IMR-90 (cell line): ENCODE data around the gene TRAF6. TPM values are rescaled to one million over a fixed set of nuclear protein-coding genes. Genes with fewer than 3 reads are reported as not detected.

Experiments used
- ATAC-seq: fragments of 200-7000 bp; cut with Tn5 transposase; 2 replicates; pipeline ENCODE4 v1.9.1; 2020; ENCODE audit warnings: low read depth, mild to moderate bottlenecking, moderate library complexity
- BruUV-seq: library from RNA; stranded (reverse); fragments of 400-500 nt; replicated peaks from 2 replicates; lab custom pipeline; 2021; lab: Mats Ljungman, UMichigan
- CTCF ChIA-PET: fragments of 300-600 bp; formaldehyde crosslinking; extraction: SDS; loops from one replicate; lab custom pipeline; 2021; ENCODE audit warnings: antibody characterized with exemption; lab: Yijun Ruan, JAX
- POLR2A ChIA-PET: fragments of 300-600 bp; sonication (Branson Sonifier 250); formaldehyde crosslinking; loops from one replicate; lab custom pipeline; 2022; ENCODE audit warnings: antibody characterized with exemption; ENCODE audit not compliant: unreplicated experiment; lab: Charles Lee
- DNase-seq: peaks from one replicate; pipeline ENCODE4 v3.0.0; 2013
- H2AFZ ChIP-seq: replicated peaks from 2 replicates; pipeline ENCODE3; 2013; ENCODE audit warnings: low read length, mild to moderate bottlenecking; ENCODE audit not compliant: poor library complexity
- H2AK5ac ChIP-seq: 2 replicates; pipeline ENCODE4 v1.6.1; 2013; ENCODE audit warnings: low read depth, low read length, inconsistent platforms
- H2AK9ac ChIP-seq: replicated peaks from 2 replicates; pipeline ENCODE3; 2013; ENCODE audit warnings: mild to moderate bottlenecking, low read depth, low read length, moderate library complexity; ENCODE audit not compliant: poor library complexity
- H2BK120ac ChIP-seq: 2 replicates; pipeline ENCODE4 v1.6.1; 2013; ENCODE audit warnings: low read depth, low read length, inconsistent platforms
- H2BK15ac ChIP-seq: 3 replicates; pipeline ENCODE4 v1.6.1; 2013; ENCODE audit warnings: low read depth, low read length, inconsistent platforms
- H2BK20ac ChIP-seq: 2 replicates; pipeline ENCODE4 v1.6.1; 2013; ENCODE audit warnings: low read depth, mild to moderate bottlenecking, inconsistent platforms, low read length, moderate library complexity
- H2BK5ac ChIP-seq: 2 replicates; pipeline ENCODE4 v1.6.1; 2013; ENCODE audit warnings: mild to moderate bottlenecking, low read depth, low read length, inconsistent platforms; ENCODE audit not compliant: poor library complexity, severe bottlenecking
- H3K14ac ChIP-seq: replicated peaks from 2 replicates; pipeline ENCODE4 v1.6.1; 2013; ENCODE audit warnings: low read depth, low read length, inconsistent platforms
- H3K18ac ChIP-seq: 2 replicates; pipeline ENCODE4 v1.6.1; 2013; ENCODE audit warnings: low read depth, low read length, control low read depth
- H3K23ac ChIP-seq: 2 replicates; pipeline ENCODE4 v1.6.1; 2013; ENCODE audit warnings: low read depth, low read length, inconsistent platforms
- H3K27ac ChIP-seq: 2 replicates; pipeline ENCODE4 v1.5.1; 2013; ENCODE audit warnings: mild to moderate bottlenecking, control low read depth, low read length; ENCODE audit not compliant: insufficient read depth
- H3K27me3 ChIP-seq: 2 replicates; pipeline ENCODE4 v1.6.1; 2013; ENCODE audit warnings: low read length; ENCODE audit not compliant: control insufficient read depth, insufficient read depth
- H3K36me3 ChIP-seq: 2 replicates; pipeline ENCODE4 v1.6.1; 2013; ENCODE audit warnings: low read length, mixed read lengths; ENCODE audit not compliant: control insufficient read depth, insufficient read depth
- H3K4ac ChIP-seq: 2 replicates; pipeline ENCODE4 v1.6.1; 2013; ENCODE audit warnings: low read depth, low read length, inconsistent platforms
- H3K4me1 ChIP-seq: 2 replicates; pipeline ENCODE4 v1.6.1; 2013; ENCODE audit warnings: low read length, mixed read lengths; ENCODE audit not compliant: control insufficient read depth, insufficient read depth
- H3K4me2 ChIP-seq: 2 replicates; pipeline ENCODE4 v1.6.1; 2013; ENCODE audit warnings: low read depth, mild to moderate bottlenecking, control low read depth, low read length, moderate library complexity
- H3K4me3 ChIP-seq: 2 replicates; pipeline ENCODE4 v1.5.1; 2013; ENCODE audit warnings: low read depth, mild to moderate bottlenecking, control low read depth, low read length, moderate library complexity; ENCODE audit not compliant: insufficient read depth
- H3K56ac ChIP-seq: 2 replicates; pipeline ENCODE4 v1.6.1; 2013; ENCODE audit warnings: low read length, inconsistent platforms; ENCODE audit not compliant: insufficient read depth; ENCODE audit errors: extremely low read depth
- H3K79me1 ChIP-seq, 2 experiments: 2 replicates each; pipeline ENCODE4 v1.6.1; 2013; ENCODE audit warnings: low read length in 2 of 2, inconsistent platforms in 1 of 2, low read depth in 1 of 2
- H3K9ac ChIP-seq: 2 replicates; pipeline ENCODE4 v1.6.1; 2013; ENCODE audit warnings: low read depth, low read length, control low read depth
- H3K9me1 ChIP-seq: 2 replicates; pipeline ENCODE4 v1.6.1; 2013; ENCODE audit warnings: low read length, inconsistent platforms; ENCODE audit not compliant: insufficient read depth
- H3K9me3 ChIP-seq: 2 replicates; pipeline ENCODE4 v1.6.1; 2013; ENCODE audit warnings: low read length; ENCODE audit not compliant: control insufficient read depth, insufficient read depth
- H4K20me1 ChIP-seq: 2 replicates; pipeline ENCODE4 v1.6.1; 2013; ENCODE audit warnings: low read length, inconsistent platforms; ENCODE audit not compliant: insufficient read depth
- H4K5ac ChIP-seq: 2 replicates; pipeline ENCODE4 v1.6.1; 2013; ENCODE audit warnings: mild to moderate bottlenecking, low read depth, low read length, control low read depth
- H4K8ac ChIP-seq, 2 experiments: 2 replicates each; pipeline ENCODE4 v1.6.1; 2013; ENCODE audit warnings: low read depth in 2 of 2, low read length in 2 of 2, control low read depth in 1 of 2, inconsistent platforms in 1 of 2
- H4K91ac ChIP-seq: 2 replicates; pipeline ENCODE4 v1.6.1; 2013; ENCODE audit warnings: low read depth, low read length, inconsistent platforms; ENCODE audit not compliant: insufficient read depth
- BHLHE40 ChIP-seq: fragments of 150-350 bp; IDR thresholded peaks from 2 replicates; pipeline ENCODE4 v1.6.1; 2016; ENCODE audit warnings: mild to moderate bottlenecking, low read depth, low read length
- CEBPB ChIP-seq: IDR thresholded peaks from 2 replicates; pipeline ENCODE4 v1.6.1; 2012; ENCODE audit warnings: low read depth, low read length, improper control_type of control experiment
- CHD1 ChIP-seq: IDR thresholded peaks from 2 replicates; pipeline ENCODE4 v1.6.1; 2012; ENCODE audit warnings: low read depth, low read length, improper control_type of control experiment
- CTCF ChIP-seq: conservative IDR thresholded peaks from 2 replicates; pipeline ENCODE4 v1.5.1; 2012; ENCODE audit warnings: mild to moderate bottlenecking, low read depth, low read length, improper control_type of control experiment
- ELK1 ChIP-seq: fragments of 150-350 bp; IDR thresholded peaks from 2 replicates; pipeline ENCODE4 v1.6.1; 2016; ENCODE audit warnings: low read depth, mild to moderate bottlenecking, low read length, moderate library complexity, borderline replicate concordance
- FOS ChIP-seq: fragments of 150-350 bp; IDR thresholded peaks from 2 replicates; pipeline ENCODE4 v1.6.1; 2016; ENCODE audit warnings: low read depth, low read length
- MAFK ChIP-seq: IDR thresholded peaks from 2 replicates; pipeline ENCODE4 v1.6.1; 2012; ENCODE audit warnings: low read depth, low read length, improper control_type of control experiment
- MAZ ChIP-seq: IDR thresholded peaks from 2 replicates; pipeline ENCODE4 v1.6.1; 2012; ENCODE audit warnings: low read depth, mild to moderate bottlenecking, low read length, improper control_type of control experiment, moderate library complexity, borderline replicate concordance
- MXI1 ChIP-seq: IDR thresholded peaks from 2 replicates; pipeline ENCODE4 v1.6.1; 2012; ENCODE audit warnings: low read depth, mild to moderate bottlenecking, low read length, moderate library complexity, borderline replicate concordance
- NFE2L2 ChIP-seq: fragments of 150-350 bp; IDR thresholded peaks from 2 replicates; pipeline ENCODE4 v1.6.1; 2016; ENCODE audit warnings: low read depth, mild to moderate bottlenecking, low read length
- POLR2A ChIP-seq: IDR thresholded peaks from 2 replicates; pipeline ENCODE4 v1.6.1; 2012; ENCODE audit warnings: mild to moderate bottlenecking, low read depth, low read length
- RAD21 ChIP-seq: IDR thresholded peaks from 2 replicates; pipeline ENCODE4 v1.6.1; 2012; ENCODE audit warnings: low read length, improper control_type of control experiment
- RCOR1 ChIP-seq: IDR thresholded peaks from 2 replicates; pipeline ENCODE4 v1.6.1; 2012; ENCODE audit warnings: mild to moderate bottlenecking, low read length, improper control_type of control experiment; ENCODE audit not compliant: insufficient replicate concordance
- RFX5 ChIP-seq: IDR thresholded peaks from 2 replicates; pipeline ENCODE4 v1.8.0; 2012; ENCODE audit warnings: low read depth, mild to moderate bottlenecking, low read length, moderate library complexity
- SMC3 ChIP-seq: fragments of 150-350 bp; IDR thresholded peaks from 2 replicates; pipeline ENCODE4 v1.6.1; 2016; ENCODE audit warnings: low read depth, mild to moderate bottlenecking, antibody characterized with exemption, low read length, moderate library complexity
- WGBS, 2 experiments: methylation state at CpG; one replicate each; pipeline versions ENCODE4 v1.1.5 to v1.1.7; 2013; ENCODE audit warnings: missing lambda C conversion rate in 2 of 2; ENCODE audit not compliant: insufficient read length in 1 of 2; ENCODE audit errors: extremely low coverage in 2 of 2; 5-methylcytosine and 5-hydroxymethylcytosine counted together
- dilution Hi-C: fragments of 300-500 bp; cut with HindIII; formaldehyde crosslinking; loops from one replicate; pipeline ENCODE4 v1.14.3; 2018; ENCODE audit warnings: low sequenced_read_pairs; ENCODE audit not compliant: unreplicated experiment
- in situ Hi-C: fragments of 300-500 bp; cut with MboI; formaldehyde crosslinking; loops from 3 replicates; pipeline ENCODE4 v1.14.3; 2019; ENCODE audit warnings: low sequenced_read_pairs, inconsistent platforms, mixed read lengths
- intact Hi-C: fragments of 100-400 bp; cut with micrococcal nuclease; formaldehyde crosslinking; loops from 2 replicates; pipeline ENCODE4 v1.10.0; 2022
- polyA plus RNA-seq, 3 experiments: library from polyadenylated mRNA; depleted of rRNA; stranded (reverse); fragments of >200 nt; gene quantifications; 2 replicates each; pipeline ENCODE4 v1.2.3, GENCODE V29; 2012; ENCODE audit warnings: low replicate concordance in 1 of 3
- total RNA-seq: library from RNA; depleted of rRNA; stranded (reverse); fragments of >200 nt; gene quantifications from 2 replicates; pipeline ENCODE4 v1.2.3, GENCODE V29; 2012

TRAF6 gene
- total and polyA plus RNA-seq, 2 of the 4 experiments (the other 2 are of a cell fraction), result 6.0 to 17.6 TPM

GRCh38 chr11:36452236-36452940 lies 57.7 kb downstream of the TRAF6 start (continued):
- no peak for TF ChIP-seq MAZ

GRCh38 chr11:36451681-36452080 lies 58.4 kb downstream of the TRAF6 start:
- H2BK5ac ChIP-seq, result no peak overlapping the region
- no peak overlapping the region for H3K4me3 ChIP-seq
- no peaks in the 10 kb centered on the region for H4K20me1 ChIP-seq
- no peak overlapping the region for H3K4me2 ChIP-seq
- ChIA-PET POLR2A (no interaction called here), CTCF (interaction anchor here (0.8 to 2.1 kb wide), 2 partner anchors 13 to 41 kb away, joined by 4 to 9 read pairs; no protein-coding TSS in a partner anchor)
- no peak overlapping the region for H3K14ac ChIP-seq
- no peak overlapping the region for H3K56ac ChIP-seq
- H3K9me3 ChIP-seq, result no peaks in the 10 kb centered on the region
- H4K5ac ChIP-seq, result no peak overlapping the region
- H3K4me1 ChIP-seq, result peaks cover 40% of the 10 kb centered on the region
- no peak overlapping the region for H4K91ac ChIP-seq
- H2AK5ac ChIP-seq, result no peak overlapping the region
- H2BK120ac ChIP-seq, result no peak overlapping the region
- WGBS, 2 experiments, result no CpG with 5 or more reads among the region's 1 CpG
- H4K8ac ChIP-seq, result no peak overlapping the region
- in situ Hi-C loops (loop anchor here (25.0 kb wide), 1 partner anchor 839 kb away; the partner anchor contains the start of gene FJX1), dilution Hi-C loops (no loop called here), intact Hi-C loops (no loop called here)
- H2AK9ac ChIP-seq, result no peak overlapping the region
- H2AFZ ChIP-seq, result no peak overlapping the region
- no peak overlapping the region for H3K27ac ChIP-seq
- no peak overlapping the region for H2BK15ac ChIP-seq
- H3K23ac ChIP-seq, result no peak overlapping the region
- DNase-seq (no peak), ATAC-seq (no peak)
- BruUV-seq, result no TSS peak
- H2BK20ac ChIP-seq, result no peak overlapping the region
- no peaks in the 10 kb centered on the region for H3K27me3 ChIP-seq
- H3K9ac ChIP-seq, result no peak overlapping the region
- H3K18ac ChIP-seq, result no peak overlapping the region
- no peak overlapping the region for H3K4ac ChIP-seq
- no peaks in the 10 kb centered on the region for H3K36me3 ChIP-seq
- H3K79me1 ChIP-seq, result peaks cover 0 to 9% of the 10 kb centered on the region in 2 experiments; a peak in 1 of 4 replicates
- peaks cover 31% of the 10 kb centered on the region for H3K9me1 ChIP-seq
- TF ChIP-seq SMC3, result no peak
- no peak for TF ChIP-seq BHLHE40
- TF ChIP-seq FOS, result no peak
- TF ChIP-seq RFX5, result no peak
- TF ChIP-seq CTCF, result no peak
- no peak for TF ChIP-seq RAD21
- TF ChIP-seq MAFK, result no peak
- TF ChIP-seq MXI1, result no peak
- no peak for TF ChIP-seq CEBPB
- TF ChIP-seq MAZ, result no peak
- no peak for TF ChIP-seq POLR2A
- TF ChIP-seq RCOR1, result no peak
- TF ChIP-seq CHD1, result no peak
- TF ChIP-seq ELK1, result no peak
- no peak for TF ChIP-seq NFE2L2
